OCI-LY1 (cell line): ENCODE data around the gene SIAE.

Experiments used
- H2AFZ ChIP-seq: fragments of 200-600 bp; sonication (generic), shearing (Covaris generic); 2 replicates; pipeline ENCODE4 v1.6.0; 2014; ENCODE audit warnings: antibody characterized with exemption, mild to moderate bottlenecking, low read length
- H3F3A ChIP-seq: fragments of 200-600 bp; sonication (generic), shearing (Covaris generic); 2 replicates; pipeline ENCODE4 v1.6.0; 2014; ENCODE audit warnings: mild to moderate bottlenecking, antibody characterized with exemption, low read length, moderate library complexity; ENCODE audit not compliant: insufficient read depth
- H3K27ac ChIP-seq: fragments of 200-600 bp; sonication (generic); 2 replicates; pipeline ENCODE4 v1.5.1; 2014; ENCODE audit warnings: low read length, mixed run types, mild to moderate bottlenecking, low read depth; ENCODE audit not compliant: poor library complexity, severe bottlenecking
- H3K27me3 ChIP-seq: fragments of 200-600 bp; sonication (generic); 2 replicates; pipeline ENCODE4 v1.6.0; 2014; ENCODE audit warnings: antibody characterized with exemption, mild to moderate bottlenecking, low read length, moderate library complexity; ENCODE audit not compliant: insufficient read depth
- H3K36me3 ChIP-seq: fragments of 200-600 bp; sonication (generic); 2 replicates; pipeline ENCODE4 v1.6.1; 2014; ENCODE audit warnings: mild to moderate bottlenecking, antibody characterized with exemption, low read length, moderate library complexity, mixed read lengths; ENCODE audit not compliant: insufficient read depth
- H3K4me1 ChIP-seq: fragments of 200-600 bp; sonication (generic); 2 replicates; pipeline ENCODE4 v1.5.1; 2014; ENCODE audit warnings: mild to moderate bottlenecking, low read length, moderate library complexity; ENCODE audit not compliant: insufficient read depth, severe bottlenecking
- H3K4me2 ChIP-seq: fragments of 200-600 bp; sonication (generic), shearing (Covaris generic); 2 replicates; pipeline ENCODE4 v1.6.1; 2014; ENCODE audit warnings: low read length
- H3K4me3 ChIP-seq: fragments of 200-600 bp; sonication (generic); 2 replicates; pipeline ENCODE4 v1.5.1; 2014; ENCODE audit warnings: low read length, low read depth, mild to moderate bottlenecking, mixed read lengths; ENCODE audit not compliant: poor library complexity, severe bottlenecking
- H3K79me2 ChIP-seq: fragments of 200-600 bp; shearing (Covaris generic); 2 replicates; pipeline ENCODE4 v1.6.1; 2016; ENCODE audit warnings: mixed run types, low read length, mixed read lengths; ENCODE audit not compliant: insufficient read depth
- H3K9ac ChIP-seq: fragments of 200-600 bp; sonication (generic), shearing (Covaris generic); 2 replicates; pipeline ENCODE4 v1.6.1; 2014; ENCODE audit warnings: mild to moderate bottlenecking, low read length, mixed read lengths
- H3K9me2 ChIP-seq: fragments of 200-600 bp; sonication (generic), shearing (Covaris generic); 2 replicates; pipeline ENCODE4 v1.6.1; 2014; ENCODE audit warnings: low read depth, mild to moderate bottlenecking, low read length, mixed read lengths
- H3K9me3 ChIP-seq: fragments of 200-600 bp; shearing (Covaris generic); 2 replicates; pipeline ENCODE4 v1.6.1; 2014; ENCODE audit warnings: low read length, mixed read lengths
- H4K20me1 ChIP-seq: fragments of 200-600 bp; sonication (generic), shearing (Covaris generic); 2 replicates; pipeline ENCODE4 v1.6.0; 2016; ENCODE audit warnings: mild to moderate bottlenecking, low read length; ENCODE audit not compliant: insufficient read depth
- EZH2 ChIP-seq: fragments of 200-600 bp; sonication (generic), shearing (Covaris generic); IDR thresholded peaks from 2 replicates; pipeline ENCODE4 v1.8.0; 2017; ENCODE audit warnings: borderline replicate concordance, mixed run types, mild to moderate bottlenecking, antibody characterized with exemption, low read length, moderate library complexity, mixed read lengths
- TF ChIP-seq, protein P1 (sequence below): fragments of 200-600 bp; sonication (generic), shearing (Covaris generic); IDR thresholded peaks from 2 replicates; pipeline ENCODE4 v1.5.1; 2017; ENCODE audit warnings: mild to moderate bottlenecking, antibody characterized with exemption, low read length, moderate library complexity, mixed read lengths

Gene SIAE

DNA sequence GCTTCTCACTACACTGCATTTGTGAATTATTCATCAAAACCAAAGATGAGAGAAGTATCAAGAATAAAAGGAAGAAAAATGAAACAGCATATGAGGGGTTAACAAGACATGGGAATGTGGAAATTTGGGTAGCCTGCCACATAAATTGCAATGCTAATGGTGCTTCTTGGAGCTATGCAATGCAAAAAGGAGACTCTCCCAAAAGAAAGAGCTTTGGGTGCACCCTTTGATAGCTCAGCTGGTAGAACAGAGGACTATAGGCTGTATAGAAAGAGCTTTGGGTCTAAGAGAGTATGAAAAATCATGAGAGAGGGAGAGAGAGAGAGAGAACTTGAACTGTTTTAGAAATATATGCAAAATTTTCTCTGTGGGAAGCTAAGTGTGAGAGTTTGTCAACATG is 26.5 kb upstream of the SIAE start:
- Histone ChIP-seq H3K27ac (no peak overlapping the region), H3F3A (no peaks in the 10 kb centered on the region), H3K4me2 (no peak overlapping the region), H3K36me3 (no peaks in the 10 kb centered on the region), H3K79me2 (no peaks in the 10 kb centered on the region), H3K4me1 (no peaks in the 10 kb centered on the region), H3K9me3 (no peaks in the 10 kb centered on the region), H4K20me1 (no peaks in the 10 kb centered on the region), H3K27me3 (no peaks in the 10 kb centered on the region), H3K9me2 (no peaks in the 10 kb centered on the region), H2AFZ (no peak overlapping the region), H3K9ac (no peak overlapping the region), H3K4me3 (no peak overlapping the region)
- TF ChIP-seq, protein P1, sequence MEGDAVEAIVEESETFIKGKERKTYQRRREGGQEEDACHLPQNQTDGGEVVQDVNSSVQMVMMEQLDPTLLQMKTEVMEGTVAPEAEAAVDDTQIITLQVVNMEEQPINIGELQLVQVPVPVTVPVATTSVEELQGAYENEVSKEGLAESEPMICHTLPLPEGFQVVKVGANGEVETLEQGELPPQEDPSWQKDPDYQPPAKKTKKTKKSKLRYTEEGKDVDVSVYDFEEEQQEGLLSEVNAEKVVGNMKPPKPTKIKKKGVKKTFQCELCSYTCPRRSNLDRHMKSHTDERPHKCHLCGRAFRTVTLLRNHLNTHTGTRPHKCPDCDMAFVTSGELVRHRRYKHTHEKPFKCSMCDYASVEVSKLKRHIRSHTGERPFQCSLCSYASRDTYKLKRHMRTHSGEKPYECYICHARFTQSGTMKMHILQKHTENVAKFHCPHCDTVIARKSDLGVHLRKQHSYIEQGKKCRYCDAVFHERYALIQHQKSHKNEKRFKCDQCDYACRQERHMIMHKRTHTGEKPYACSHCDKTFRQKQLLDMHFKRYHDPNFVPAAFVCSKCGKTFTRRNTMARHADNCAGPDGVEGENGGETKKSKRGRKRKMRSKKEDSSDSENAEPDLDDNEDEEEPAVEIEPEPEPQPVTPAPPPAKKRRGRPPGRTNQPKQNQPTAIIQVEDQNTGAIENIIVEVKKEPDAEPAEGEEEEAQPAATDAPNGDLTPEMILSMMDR: no peak
- TF ChIP-seq EZH2: no peak

DNA sequence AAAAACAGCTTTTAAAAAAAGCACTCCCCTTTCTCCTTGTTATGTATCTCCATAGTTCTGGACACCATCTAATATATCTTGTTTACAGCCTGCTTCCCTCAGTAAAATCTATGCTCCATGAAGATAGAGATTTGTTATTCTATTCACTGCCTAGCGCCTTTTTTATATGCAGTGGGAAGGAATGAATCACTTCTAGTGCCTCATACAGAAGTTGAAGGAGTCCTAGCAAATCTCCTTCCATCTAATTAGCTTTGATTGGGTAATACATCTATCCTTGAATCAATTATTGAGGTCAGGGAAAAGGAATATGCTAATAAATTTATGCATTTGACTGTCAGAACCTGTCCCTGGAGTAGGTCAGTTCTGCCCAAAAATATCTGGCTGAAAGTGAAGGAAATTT is 26.0 kb upstream of the SIAE start:
- H3K79me2 ChIP-seq: no peaks in the 10 kb centered on the region
- no peak overlapping the region for H3K4me2 ChIP-seq
- H3F3A ChIP-seq: no peaks in the 10 kb centered on the region
- no peaks in the 10 kb centered on the region for H3K4me1 ChIP-seq
- no peak overlapping the region for H3K27ac ChIP-seq
- no peak for TF ChIP-seq EZH2
- TF ChIP-seq, protein P1: no peak
- H3K9me3 ChIP-seq: no peaks in the 10 kb centered on the region
- H3K9ac ChIP-seq: no peak overlapping the region
- no peaks in the 10 kb centered on the region for H4K20me1 ChIP-seq
- H3K27me3 ChIP-seq: no peaks in the 10 kb centered on the region
- H3K4me3 ChIP-seq: no peak overlapping the region
- H3K9me2 ChIP-seq: no peaks in the 10 kb centered on the region
- H3K36me3 ChIP-seq: no peaks in the 10 kb centered on the region
- no peak overlapping the region for H2AFZ ChIP-seq

DNA sequence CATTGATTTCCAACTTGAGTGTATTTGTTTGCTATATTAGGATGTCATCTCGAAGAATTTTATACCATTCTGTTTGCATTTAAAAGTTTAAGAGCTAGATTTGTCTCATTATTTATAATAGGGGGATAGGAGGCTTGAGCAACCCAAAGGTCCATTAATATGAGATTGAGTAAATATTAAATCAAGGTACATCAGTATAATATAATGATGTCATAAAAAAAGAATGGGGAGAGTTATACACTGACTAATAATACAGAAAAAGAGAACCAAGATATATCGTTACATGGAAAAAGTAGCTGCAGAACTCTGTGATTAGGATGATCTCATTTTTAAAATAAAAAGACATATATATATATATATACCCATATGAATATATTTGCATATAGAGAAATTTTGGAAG is 19.6 kb upstream of the SIAE start:
- Histone ChIP-seq H3K27me3 (no peaks in the 10 kb centered on the region), H3K79me2 (no peaks in the 10 kb centered on the region), H3K36me3 (no peaks in the 10 kb centered on the region), H3K9me2 (no peaks in the 10 kb centered on the region), H3K9ac (no peak overlapping the region), H3F3A (no peaks in the 10 kb centered on the region), H3K4me2 (no peak overlapping the region), H3K4me3 (no peak overlapping the region), H3K4me1 (no peaks in the 10 kb centered on the region), H4K20me1 (no peaks in the 10 kb centered on the region), H3K9me3 (no peaks in the 10 kb centered on the region), H2AFZ (no peak overlapping the region), H3K27ac (no peak overlapping the region)
- no peak for TF ChIP-seq EZH2
- TF ChIP-seq, protein P1: no peak
